Measurements from ENCODE around the gene CARD19. TPM values are rescaled to one million over a fixed set of nuclear protein-coding genes. Genes with fewer than 3 reads are reported as not detected.

Gene CARD19
- total RNA-seq, 1 donor from 2014 or later: 25.6 TPM

- H3K4me1 ChIP-seq: peaks cover 9% of the 10 kb centered on the region
- DNase-seq: peak; percentile 54
- intact Hi-C loops (cut with DNase I): no loop called here
- no peaks in the 10 kb centered on the region for H3K9me3 ChIP-seq
- H3K4me3 ChIP-seq: no peak overlapping the region
- TF ChIP-seq CTCF (IDR thresholded peaks at IDR 0.05): no peak
- ATAC-seq: peak; percentile 48 to 49
- no peaks in the 10 kb centered on the region for H3K36me3 ChIP-seq
- peak overlapping the region; percentile 61 for H3K27ac ChIP-seq
- H3K27me3 ChIP-seq (ENCODE audit: low read depth): no peaks in the 10 kb centered on the region
Measured at GRCh38 chr9:93082841-93083411, 13.1 kb upstream of the CARD19 start.

DNA sequence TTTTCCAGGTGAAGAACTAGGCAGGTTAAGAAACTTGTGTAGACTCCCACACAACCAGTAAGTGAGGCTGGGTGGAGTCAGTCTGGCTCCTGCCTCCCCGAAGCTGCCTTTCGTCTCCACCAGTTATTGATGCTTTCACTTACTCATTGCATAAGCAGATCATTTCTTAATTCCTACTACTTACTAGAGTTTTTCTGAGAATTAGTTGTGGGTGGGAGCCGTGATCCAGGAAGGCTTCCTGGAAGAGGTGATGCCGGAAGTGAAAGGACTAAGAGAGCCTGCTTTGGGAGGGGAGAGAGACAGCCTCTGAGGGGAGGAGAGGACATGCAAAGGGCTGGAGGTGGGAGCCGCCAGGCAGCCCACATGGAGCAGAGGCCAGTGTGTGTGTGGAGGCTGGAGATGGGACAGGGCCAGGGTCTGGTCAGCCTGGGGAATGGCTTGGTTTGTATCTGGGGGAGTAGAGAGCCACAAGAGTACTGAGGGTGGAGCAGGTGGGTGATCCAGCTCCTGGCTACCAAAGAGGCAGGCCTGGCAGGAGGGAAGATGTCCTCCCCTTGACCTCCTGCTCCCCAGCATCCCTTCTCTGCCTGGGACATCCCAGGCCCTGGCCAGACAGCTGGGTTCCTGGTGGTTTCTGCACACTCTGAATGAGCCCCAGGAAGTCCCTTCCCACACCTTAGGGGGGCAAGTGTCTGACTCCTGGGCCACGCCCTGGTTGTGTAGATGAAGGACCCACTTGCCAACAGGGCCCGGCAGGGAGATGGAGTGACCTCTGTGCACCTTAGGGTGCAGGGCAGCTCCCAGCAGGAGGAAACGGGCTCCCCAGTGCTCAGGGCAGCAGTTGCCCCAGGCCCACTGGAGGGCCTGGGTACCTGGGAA is 12.2 kb upstream of the CARD19 start:
- Histone ChIP-seq H3K9me3 (no peaks in the 10 kb centered on the region), H3K27me3 (ENCODE audit: low read depth) (no peaks in the 10 kb centered on the region), H3K27ac (peak overlapping the region; percentile 61), H3K4me3 (no peak overlapping the region), H3K36me3 (no peaks in the 10 kb centered on the region), H3K4me1 (peaks cover 9% of the 10 kb centered on the region)
- intact Hi-C loops (cut with DNase I): no loop called here
- TF ChIP-seq CTCF (IDR thresholded peaks at IDR 0.05): no peak
- ATAC-seq (peak; percentile 53 to 75), DNase-seq (peak; percentile 54)

- Histone ChIP-seq H3K4me3 (no peak overlapping the region), H3K36me3 (no peaks in the 10 kb centered on the region), H3K9me3 (no peaks in the 10 kb centered on the region), H3K4me1 (peaks cover 9% of the 10 kb centered on the region), H3K27me3 (ENCODE audit: low read depth) (no peaks in the 10 kb centered on the region), H3K27ac (no peak overlapping the region)
- no peak for ATAC-seq
- DNase-seq: peak; percentile 31
- intact Hi-C loops (cut with DNase I): no loop called here
- no peak for TF ChIP-seq CTCF (IDR thresholded peaks at IDR 0.05)
Measured at GRCh38 chr9:93084471-93084881, 11.5 kb upstream of the CARD19 start.

- H3K27me3 ChIP-seq (ENCODE audit: low read depth): no peaks in the 10 kb centered on the region
- peak; percentile 19 for DNase-seq
- H3K27ac ChIP-seq: no peak overlapping the region
- no peaks in the 10 kb centered on the region for H3K9me3 ChIP-seq
- intact Hi-C loops (cut with DNase I): no loop called here
- no peaks in the 10 kb centered on the region for H3K36me3 ChIP-seq
- H3K4me3 ChIP-seq: no peak overlapping the region
- no peak for ATAC-seq
- peaks cover 9% of the 10 kb centered on the region for H3K4me1 ChIP-seq
- TF ChIP-seq CTCF (IDR thresholded peaks at IDR 0.05): no peak
Measured at GRCh38 chr9:93085676-93086075, 10.3 kb upstream of the CARD19 start.

DNA sequence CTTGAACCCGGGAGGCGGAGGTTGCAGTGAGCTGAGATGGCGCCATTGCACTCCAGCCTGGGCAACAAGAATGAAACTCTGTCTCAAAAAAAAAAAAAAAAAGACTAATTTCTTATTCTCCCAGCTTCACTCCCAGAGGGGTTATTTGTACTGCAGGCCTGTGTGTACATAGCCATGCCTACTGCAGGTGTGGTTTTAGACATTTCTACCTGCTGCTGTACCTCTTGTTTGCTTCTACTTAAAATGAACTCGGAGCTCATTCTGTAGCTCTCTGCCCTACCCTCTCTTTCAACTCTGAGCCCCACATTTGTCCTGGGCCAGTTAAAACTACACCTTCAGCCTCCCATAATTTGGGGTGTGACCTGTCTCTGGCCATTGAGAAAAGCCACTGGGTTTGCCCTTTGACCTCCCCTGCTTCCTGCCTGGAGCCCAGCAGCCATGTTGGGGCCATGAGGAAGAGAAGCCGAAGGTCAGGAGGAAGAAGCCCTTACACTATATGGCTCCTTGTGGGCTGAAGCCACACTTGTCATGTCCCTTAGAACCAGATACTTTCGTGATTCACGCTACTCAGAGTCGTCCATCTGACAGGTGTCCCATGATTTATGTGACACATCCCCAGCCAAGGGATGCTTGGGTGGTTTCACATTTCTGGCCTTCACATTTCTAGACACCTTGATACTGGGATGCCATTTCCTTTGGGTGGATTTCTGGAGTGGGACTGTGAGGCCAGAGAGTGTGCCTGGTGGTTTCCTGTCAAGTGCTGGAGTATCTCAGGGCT is 9.4 kb upstream of the CARD19 start:
- Histone ChIP-seq H3K9me3 (no peaks in the 10 kb centered on the region), H3K27me3 (ENCODE audit: low read depth) (no peaks in the 10 kb centered on the region), H3K4me3 (no peak overlapping the region), H3K4me1 (peaks cover 9% of the 10 kb centered on the region), H3K36me3 (no peaks in the 10 kb centered on the region), H3K27ac (no peak overlapping the region)
- DNase-seq (peak; percentile 14), ATAC-seq (no peak)
- no peak for TF ChIP-seq CTCF (IDR thresholded peaks at IDR 0.05)
- intact Hi-C loops (cut with DNase I): no loop called here

Data from lower lobe of right lung (tissue), 2 donors.